PFSK-1 (cell line): Measurements from ENCODE around the gene TXNIP.

Source experiments
- POLR2AphosphoS5 ChIP-seq: IDR thresholded peaks from 2 replicates; pipeline ENCODE4 v1.6.1; 2012; ENCODE audit warnings: low read depth, mild to moderate bottlenecking, control low read depth, low read length, moderate library complexity
- REST ChIP-seq, 2 experiments: IDR thresholded peaks; 2 replicates each; pipeline versions ENCODE4 v1.6.1 to v1.8.0; 2011 to 2012; ENCODE audit warnings: low read depth in 2 of 2, low read length in 2 of 2, control low read depth in 1 of 2, inconsistent platforms in 1 of 2, mild to moderate bottlenecking in 1 of 2, moderate library complexity in 1 of 2; ENCODE audit not compliant: insufficient read depth in 1 of 2
- SIN3A ChIP-seq: IDR thresholded peaks from 2 replicates; pipeline ENCODE4 v1.6.1; 2012; ENCODE audit warnings: mild to moderate bottlenecking, low read length, moderate library complexity, borderline replicate concordance; ENCODE audit not compliant: insufficient read depth

GRCh38 chr1:145963265-145964019 is 32.9 kb downstream of the TXNIP start:
- TF ChIP-seq REST (IDR thresholded peaks at IDR 0.05; ENCODE audit: insufficient read depth in 1 of 2, low read depth in 2 of 2, low read length in 2 of 2) (no peak), POLR2AphosphoS5 (no peak), SIN3A (no peak)
